Hematopoietic multipotent progenitor cell treated with erythropoietin and hydrocortisone succinate and interleukin-3 and kit ligand, for 8 days (in vitro differentiated cells): ENCODE results near the gene TEX13B.

Experiments
- DNase-seq: peaks from one replicate; pipeline ENCODE4 v3.0.0-alpha.2; 2015

Gene TEX13B

GRCh38 chrX:107935664-107936433, 46.3 kb downstream of the TEX13B start:
- no peak for DNase-seq

DNA sequence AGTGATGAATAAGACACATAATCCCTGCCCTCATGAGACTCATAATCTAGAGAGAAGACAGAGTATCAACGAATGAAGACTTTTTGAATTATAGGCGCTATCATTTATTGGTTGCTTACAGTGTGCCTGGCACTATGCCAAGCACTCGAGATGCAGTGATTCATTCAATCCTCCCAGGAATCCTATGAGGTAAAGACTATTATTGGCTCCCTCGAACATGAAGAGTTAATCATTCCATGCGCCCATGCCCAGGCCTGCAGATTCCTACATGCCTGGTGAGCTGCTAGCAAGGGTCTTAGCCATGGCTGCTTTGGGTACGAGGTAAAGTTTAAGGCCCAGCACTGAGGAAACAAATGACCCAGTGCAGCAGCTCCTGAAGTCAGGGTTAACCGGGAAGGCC, 47.0 kb downstream of the TEX13B start:
- DNase-seq: no peak

DNA sequence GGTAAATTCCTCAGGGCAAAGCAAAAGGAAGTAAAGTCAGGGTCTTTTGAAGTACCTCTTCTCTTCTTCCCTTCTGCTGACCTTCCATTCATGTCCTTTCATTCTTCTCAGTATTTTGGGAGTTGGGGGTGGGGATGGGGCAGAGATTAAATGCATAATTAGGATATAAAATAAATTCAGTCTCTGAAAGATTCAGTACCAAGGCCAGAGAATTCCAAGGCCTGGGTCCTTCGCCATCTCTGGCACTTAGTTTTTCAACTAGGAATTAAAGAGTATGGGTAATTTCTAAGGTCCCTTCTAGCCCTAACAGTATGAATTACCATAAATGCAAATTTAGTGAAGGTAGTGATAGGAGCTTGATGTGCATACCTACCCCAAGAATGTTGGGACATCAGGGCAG, 47.9 kb downstream of the TEX13B start:
- DNase-seq: no peak
